HK-2 (cell line): ENCODE results near the gene YIPF1.
A peak's percentile ranks its signal among the peaks of the same experiment; 100 is the strongest.
"Not testable (repeated sequence)": the region's sequence is repeated elsewhere in the genome, so short reads cannot be mapped to it uniquely, and the experiment has no call there.

Source experiments
- DNase-seq: peaks from one replicate; pipeline ENCODE4 v3.0.0-alpha.2; 2018; ENCODE audit not compliant: unreplicated experiment

The YIPF1 gene

DNA sequence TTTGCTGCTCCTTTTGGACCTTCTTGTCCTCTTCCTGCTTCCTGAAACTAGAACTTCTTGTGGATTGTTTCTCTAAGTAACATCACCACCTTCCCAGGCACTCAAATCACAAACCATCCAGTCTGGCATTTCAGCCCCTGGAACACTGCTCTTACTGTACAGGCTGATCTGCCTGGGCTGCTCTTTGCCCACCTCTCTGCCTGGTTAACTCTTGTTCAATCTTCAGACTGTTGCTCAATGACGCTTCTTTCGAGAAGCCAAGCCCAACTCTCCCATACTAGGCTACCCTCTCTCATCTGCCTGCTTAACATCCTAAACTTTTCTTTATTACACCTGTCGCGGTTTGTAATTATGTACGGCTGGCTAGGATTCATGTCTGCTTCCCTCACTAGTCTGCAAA is 5.0 kb upstream of the YIPF1 start:
- no peak for DNase-seq

DNA sequence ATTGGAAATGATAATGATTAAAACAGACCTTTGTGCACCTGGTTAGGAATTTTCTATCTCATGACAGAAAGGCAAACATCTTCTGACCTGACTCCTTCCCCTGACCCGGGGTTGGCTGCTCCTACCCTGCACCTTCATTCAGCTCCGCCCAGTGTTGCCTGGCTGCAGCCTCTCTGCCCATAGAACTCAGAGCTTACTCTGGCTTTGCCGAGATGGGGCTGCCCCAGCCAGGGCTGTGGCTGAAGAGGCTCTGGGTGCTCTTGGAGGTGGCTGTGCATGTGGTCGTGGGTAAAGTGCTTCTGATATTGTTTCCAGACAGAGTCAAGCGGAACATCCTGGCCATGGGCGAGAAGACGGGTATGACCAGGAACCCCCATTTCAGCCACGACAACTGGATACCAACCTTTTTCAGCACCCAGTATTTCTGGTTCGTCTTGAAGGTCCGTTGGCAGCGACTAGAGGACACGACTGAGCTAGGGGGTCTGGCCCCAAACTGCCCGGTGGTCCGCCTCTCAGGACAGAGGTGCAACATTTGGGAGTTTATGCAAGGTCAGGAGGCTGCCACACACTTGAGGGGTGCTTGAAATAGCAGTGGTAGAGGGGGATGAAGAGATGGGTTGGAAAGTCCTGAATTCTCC is 4.5 kb upstream of the YIPF1 start, which contains the start of gene DIO1:
Gene DIO1, plus strand, starts transcription at position 189 of the 638 bp plus-strand sequence. Its CDS starts 24 bp downstream, at position 213.
- no peak for DNase-seq

DNA sequence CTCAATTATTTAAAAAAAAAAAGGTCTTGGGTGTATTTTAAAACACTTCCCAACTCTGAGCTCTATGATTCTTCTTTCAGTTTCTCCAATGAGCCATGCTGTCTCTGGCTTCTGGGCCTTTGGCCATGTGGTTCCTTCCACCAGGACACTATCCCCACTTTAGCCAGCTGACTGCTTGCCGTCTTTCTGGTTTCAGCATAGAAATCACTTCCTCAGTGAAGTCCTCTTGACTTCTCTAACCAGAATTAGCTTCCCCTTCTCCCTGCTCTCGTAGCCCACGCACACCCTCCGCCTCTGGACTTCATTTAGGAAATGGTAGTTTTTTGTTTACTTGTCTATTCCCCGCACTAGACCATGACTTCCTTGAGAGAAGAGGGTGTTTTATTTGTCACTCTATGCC is 3.3 kb upstream of the YIPF1 start:
- DNase-seq = no peak

DNA sequence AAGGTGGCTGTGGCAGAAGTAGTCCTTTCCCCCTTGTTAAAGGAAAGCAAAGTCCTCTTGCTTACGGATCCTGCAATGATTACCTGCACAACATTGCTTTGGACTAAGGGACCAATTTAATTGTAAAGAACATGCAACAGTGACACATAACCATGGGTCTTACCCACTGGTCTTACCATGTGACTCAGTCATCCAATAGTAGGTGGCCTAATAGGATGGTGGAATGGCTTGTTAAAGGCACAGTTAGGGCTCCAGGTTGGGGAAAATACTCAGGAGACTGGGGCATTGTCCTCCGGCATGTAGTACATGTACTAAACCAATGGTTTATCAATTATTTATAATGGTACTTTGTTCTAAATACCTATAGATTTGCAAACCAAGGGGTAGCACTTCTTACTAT is 2.1 kb upstream of the YIPF1 start:
- no peak for DNase-seq

DNA sequence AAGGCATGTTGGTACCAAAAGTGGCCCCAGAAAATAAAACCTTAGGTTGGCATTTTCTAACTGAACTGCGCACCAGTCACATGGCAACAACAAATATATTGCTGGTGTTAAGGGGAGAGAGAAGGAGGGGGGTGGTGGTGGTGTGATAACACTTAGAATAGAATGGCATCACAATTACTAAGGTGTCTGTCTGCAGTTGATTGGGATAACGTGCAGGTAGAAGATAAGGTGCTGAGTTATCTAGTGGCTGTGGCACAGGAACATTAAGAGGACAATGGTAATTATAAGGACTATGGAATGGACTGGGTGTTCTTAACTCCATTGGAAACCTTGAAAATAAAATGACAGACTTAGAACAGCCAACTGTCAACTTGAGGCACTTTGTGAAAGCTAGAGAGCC is 1.4 kb upstream of the YIPF1 start:
- no peak for DNase-seq

DNA sequence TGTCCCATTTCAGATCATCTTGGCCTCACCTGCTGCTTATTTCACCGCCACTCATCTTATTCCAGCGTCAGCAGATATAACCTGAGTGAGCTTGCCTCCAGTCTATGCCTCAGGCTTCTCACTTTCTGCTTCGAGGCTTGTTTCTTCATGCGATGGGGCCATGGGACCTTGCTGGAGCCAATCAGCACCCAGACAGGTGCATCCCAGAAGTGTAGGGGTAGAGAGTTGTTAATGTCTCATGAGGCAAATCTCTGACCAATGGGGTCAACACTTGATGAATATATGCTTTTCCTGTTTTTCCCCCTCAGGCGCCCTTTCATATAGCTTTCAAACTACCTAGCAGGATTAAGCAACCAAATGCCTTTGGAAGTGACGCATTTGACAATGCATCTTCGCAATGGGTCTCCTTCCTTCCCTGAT is 935 bp upstream of the YIPF1 start:
- no peak for DNase-seq

DNA sequence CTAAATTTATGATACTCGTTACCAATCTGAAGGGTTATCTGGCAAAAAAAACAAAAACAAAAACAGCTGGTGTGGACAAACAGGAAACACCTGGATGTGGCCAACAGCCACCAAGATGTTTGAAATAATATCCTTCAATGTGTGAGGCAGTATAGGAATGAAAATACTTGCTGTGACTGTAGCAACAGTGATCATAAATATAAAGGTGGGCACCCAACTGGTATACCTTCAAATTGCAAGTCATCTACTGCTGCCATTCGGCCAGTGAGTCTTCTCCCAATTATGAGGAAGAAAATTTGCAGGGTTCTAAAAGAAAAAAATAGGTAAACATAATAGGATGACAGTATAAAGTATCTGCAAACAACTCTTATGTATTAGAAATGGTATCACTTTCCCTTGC is 916 bp downstream of the YIPF1 start:
- DNase-seq = no peak

DNA sequence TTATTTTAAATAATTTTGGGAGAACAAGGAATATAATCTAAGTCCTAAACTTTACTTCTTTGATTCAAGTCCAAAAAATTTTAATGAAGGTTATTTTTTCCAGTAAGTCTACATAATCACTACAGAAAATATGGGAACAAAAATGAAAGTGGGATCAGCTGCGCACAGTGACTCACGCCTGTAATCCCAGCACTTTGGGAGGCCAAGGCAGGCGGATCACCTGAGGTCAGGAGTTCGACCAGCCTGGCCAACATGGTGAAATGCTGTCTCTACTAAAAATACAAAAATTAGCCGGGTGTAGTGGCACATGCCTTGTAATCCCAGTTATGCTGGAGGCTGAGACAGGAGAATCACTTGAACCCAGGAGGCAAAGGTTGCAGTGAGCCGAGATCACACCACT is 6.0 kb downstream of the YIPF1 start:
- not testable (repeated sequence) for DNase-seq

DNA sequence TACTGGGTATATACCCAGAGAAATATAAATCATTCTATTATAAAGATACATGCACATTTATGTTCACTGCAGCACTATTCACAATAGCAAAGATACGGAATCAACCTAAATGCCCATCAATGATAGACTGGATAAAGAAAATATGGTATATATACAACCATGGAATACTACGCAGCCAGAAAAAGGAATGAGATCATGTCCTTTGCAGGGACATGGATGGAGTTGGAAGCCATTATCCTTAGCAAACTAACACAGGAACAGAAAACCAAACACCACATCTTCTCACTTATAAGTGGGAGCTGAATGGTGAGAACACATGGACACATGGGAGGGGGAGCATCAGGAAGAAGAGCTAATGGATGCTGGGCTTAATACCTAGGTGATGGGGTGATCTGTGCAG is 7.7 kb downstream of the YIPF1 start:
- not testable (repeated sequence) for DNase-seq

DNA sequence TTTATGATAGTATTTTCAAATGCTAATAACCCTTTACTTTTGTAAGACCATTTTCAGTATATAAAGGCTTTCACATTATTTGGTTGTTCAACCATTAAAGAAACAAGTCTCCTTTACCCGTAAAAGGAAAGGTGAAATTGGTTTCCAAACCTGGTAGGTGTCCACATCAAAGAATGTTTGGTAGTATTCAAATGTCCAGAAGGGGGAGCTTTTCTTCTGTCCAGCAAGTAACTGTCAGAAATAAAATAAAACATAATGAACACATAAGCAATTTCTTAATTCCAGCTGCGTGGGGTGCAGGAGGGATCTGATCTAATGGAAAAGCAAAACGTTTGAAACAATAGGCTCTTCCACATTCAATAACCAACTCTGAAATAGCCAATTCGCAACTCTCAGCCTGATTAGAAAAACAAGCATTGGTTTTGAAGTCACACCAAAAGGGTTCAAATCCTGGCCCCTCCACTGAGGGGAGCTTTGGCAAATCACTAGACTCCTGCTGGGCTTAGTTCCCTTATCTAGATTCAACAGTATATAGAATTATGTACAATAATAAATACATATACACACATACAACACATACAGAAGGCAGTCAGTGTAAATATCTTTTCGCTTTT is 11.0 kb downstream of the YIPF1 start:
- DNase-seq = no peak

DNA sequence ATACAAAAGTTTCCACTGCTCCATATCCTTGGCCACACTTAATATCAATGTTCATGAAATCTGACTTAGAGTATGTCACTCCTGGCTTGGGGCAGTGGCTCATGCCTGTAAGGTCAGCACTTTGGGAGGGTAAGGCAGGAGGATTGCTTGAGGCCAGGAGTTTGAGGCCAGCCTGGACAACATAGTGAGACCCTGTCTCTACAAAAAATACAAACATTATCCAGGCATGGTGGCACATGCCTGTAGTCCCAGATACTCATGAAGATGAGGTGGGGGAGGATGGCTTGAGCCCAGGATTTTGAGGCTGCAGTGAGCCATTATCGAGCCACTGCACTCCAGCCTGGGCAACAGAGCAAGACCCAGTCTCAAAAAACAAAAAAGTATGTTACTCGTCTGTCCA is 14.4 kb downstream of the YIPF1 start:
- DNase-seq = not testable (repeated sequence)

DNA sequence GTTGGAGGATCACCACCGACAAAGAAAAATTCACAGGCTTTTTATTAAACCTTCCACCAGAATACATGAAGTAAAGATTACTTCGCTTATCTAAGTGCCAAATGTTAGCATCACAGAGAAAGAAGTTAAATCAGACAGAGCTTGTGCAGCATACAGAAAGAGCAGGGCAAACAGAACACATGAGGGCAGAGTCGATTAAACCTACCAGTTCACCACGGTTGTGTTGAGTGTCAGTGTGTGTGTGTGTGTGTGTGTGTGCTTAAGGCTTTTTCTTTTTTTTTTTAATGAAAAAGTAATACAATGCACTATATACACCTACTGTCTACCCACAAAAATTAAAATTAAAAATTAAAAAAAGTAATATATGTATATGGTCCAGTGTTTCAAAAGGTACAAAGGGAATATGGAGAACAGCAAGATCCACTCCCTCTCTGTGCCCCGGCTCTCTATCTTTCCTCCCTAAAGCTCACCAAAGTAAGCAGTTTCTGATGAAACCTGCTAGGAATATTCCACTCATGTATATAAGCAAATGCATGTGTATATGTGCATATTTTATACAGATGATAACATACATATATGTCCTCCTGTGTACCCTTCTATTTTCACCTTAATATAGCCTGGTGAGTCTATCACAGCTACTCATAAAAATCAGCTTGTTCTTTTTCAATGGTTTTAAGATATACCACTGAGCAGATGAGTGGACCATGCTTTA is 17.7 kb downstream of the YIPF1 start:
- no peak for DNase-seq

DNA sequence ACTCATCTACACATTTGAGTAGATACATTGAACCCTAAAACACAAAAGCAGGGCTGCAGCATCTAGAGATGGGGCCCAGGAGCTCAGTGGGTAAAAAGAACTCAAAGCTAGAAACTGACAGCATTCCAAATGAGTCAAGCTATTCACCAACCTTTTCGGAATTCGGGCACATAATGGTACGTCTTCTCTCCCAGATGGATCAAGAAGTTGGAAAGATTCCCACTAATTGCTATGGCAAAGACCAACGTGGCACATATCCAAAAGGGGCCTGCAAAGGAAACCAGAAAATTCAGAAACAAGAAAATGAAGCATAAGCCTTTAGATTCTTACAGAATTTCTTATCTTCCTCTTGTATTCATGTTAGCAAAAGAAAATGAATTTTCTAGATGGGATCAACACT is 18.4 kb downstream of the YIPF1 start:
- DNase-seq = no peak

DNA sequence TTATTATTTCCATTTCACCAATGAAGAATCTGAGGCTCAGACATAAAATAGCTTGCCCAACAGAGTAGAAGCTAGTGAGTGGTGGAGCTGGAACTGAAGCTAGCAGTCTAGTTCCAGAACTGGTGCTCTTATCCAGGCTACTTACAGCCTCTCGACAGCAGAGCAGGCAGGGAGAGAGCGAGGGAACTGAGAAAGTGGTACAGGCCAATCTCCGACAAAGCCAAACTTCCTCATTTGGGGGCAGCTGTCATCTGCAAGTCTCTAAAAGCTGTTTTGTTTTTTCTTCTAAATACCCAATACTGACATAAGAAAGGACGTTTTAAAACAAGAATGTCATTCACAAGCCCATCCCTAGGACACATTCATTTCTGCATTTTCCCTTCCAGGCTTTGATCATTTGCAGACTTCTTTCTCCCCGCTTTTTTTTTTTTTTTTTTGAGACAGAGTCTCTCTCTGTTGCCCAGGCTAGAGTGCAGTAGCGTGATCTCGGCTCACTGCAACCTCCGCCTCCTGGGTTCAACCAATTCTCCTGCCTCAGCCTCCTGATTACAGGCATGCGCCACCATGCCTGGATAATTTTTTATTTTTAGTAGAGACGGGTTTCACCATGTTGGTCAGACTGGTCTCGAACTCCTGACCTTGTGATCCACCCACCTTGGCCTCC is 20.0 kb downstream of the YIPF1 start:
- no peak for DNase-seq

DNA sequence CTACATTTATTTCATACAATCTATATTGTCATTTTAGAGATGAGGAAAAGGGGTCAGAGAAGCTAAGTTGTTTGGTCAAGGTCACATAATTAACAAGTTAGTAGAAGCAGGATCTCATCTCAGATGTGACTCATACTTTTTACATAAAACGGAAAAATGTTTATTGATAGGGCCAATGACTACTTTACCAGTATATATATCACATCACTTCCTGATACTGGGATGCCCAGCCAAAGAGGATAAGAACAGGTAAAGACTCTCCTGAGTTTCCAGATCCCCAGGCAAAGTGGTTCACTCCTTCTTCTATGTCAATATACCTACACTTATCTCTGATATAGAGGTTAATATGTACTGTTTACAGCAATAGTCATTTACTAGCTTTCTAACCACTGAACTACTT is 21.0 kb downstream of the YIPF1 start:
- DNase-seq = no peak

DNA sequence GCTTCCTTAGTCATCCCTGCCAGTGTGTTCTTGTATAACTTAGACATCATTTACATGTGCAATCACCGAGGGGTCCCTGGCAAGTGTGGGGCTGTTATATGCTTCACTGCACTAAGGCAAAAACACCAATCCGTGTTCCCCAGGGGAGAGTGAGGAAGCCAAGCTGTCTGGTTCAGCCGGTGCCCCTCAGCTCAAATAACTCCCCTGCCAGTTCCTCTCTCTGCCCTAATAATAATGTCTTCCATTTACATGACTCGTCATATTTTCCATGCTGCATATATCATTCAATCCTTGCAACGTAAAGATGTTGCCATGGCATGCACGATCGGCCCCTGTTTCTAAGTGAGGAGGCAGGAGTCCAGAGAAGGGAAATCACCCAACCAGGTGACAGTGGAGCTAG is 27.1 kb downstream of the YIPF1 start:
- DNase-seq = no peak

DNA sequence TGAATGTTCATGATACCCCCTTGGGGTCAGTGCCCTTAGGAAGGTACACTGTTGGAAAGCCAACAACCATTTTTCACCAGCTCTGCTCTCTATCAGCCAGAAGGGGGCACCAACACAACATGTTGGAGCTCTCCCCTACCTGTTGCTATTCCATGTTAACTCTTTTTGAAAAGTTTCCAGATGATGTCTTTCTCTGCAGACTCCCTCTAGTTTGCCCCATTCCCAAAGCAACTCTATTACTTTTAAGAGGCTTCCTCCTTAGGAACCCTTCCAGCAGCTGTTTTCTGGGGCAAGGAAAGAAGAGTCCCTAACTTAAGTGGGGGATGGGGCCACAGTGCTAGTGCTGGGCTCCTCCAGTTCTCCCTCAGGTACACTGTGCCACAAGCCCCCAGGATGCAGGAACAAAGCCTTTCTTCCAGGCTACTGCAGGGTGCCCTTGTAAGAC is 28.6 kb downstream of the YIPF1 start:
- peak; percentile 36 for DNase-seq

DNA sequence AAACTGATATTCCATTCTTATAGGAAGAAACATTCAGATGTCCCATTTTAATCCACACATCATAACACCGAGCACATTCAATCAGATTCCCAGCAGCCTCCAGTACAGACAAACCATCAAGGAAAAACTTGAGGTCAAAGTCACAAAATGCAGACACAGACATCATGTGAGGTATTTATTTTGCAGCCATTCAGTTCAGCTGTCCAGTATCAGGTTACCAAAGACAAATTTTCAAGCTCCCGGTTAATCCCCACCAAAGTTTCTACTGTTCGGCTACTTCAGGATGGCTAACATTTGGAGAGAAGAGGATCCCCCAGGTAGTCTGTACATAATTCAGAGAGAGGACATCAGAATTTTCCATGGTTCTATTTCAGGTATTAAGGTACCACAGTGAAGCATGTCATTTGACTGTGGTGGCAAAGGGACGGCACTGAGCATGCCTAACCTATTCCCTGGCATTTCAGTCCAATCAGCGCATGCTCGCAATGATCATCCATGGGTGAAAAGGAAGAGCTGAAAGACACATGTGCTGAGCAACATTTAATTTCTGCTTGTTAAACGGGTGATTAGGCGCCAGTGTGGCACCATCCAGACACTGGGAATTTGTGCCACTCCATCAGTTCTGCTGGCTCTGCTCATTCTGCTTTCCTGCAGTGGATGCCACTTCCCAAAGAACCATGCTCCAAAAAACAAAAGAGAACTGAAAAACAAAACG is 37.9 kb downstream of the YIPF1 start:
- no peak for DNase-seq

DNA sequence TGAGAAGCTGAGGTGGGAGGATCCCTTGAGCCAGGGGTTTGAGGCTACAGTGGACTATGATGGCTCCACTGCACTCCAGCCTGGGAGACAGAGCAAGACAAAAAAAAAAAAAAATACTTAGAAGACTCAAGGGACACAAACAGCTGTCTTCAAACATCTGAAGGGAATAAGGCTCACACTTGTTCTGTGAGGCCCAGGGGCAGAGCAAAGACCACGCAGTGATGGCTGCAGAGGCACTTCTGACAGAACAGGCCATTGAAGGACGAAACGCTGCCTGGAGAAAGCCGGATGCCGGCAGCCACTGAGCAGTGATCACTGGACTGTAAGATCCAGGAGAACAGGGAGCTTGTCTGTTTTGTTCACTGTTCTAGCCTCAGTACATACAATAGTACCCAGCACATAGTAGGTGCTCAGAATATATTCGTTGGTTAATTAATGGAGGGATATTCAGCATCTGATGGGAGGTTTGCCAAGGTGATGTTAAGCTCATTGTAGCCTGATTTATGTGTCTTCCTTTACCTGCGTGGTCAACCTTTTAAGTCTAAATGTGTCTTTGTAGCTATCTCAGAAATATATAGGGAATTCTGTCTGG is 39.4 kb downstream of the YIPF1 start:
- DNase-seq = no peak

DNA sequence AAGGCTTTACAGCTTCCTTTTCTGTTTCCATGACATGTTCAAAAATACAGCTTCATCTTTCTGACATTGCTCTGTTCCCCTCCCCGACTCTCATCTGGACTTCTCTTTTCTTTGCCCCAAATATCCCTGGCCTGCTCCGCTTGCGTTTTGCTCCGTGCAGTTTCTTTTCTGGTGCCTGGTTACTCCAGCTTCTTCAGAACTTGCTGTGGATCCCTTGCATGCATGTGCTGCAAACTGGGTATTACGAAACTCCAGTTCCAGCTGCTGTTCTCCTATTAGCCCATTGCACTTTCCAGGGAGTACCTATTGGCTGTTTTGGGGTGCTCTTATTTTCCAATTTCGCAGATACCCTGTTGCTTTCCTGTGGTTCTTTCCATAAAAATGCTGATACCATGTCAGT is 41.6 kb downstream of the YIPF1 start:
- no peak for DNase-seq

DNA sequence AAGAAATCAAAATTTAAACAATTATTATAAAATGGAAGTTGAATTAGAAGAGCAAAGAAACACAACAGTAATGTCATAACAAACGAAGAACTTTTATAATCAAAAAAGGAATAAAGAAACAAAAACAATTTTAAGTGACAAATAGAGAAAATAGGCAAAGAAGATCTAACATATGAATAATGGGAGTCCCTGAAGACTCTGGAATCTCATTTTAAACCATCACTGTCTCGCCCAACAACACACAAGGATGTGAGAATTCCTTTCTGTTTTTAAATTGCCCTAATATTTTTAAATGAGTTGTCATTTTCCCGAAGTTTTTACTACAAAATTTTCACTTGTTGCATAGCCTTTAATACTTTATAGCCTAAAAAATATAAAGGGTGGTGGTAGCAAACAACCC is 47.2 kb downstream of the YIPF1 start:
- no peak for DNase-seq

DNA sequence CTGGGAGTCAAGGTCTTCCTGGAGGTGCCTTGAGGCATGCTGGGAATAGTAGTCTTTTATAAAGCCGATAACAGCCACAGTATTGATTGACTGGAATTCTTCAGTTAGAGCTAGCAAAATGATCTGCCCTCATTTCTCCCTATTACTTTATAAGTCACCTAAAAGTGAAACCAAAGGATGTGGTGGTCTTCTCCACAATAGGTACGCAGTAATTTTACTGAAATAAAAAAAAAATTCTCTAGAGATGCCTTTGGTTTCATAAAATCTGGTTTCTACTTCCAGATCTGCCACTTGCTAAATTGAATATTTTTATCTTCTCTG is 51.0 kb downstream of the YIPF1 start:
- DNase-seq = no peak
